Measurements from ENCODE around the gene TMEM272. TPM values are rescaled to one million over a fixed set of nuclear protein-coding genes. Genes with fewer than 3 reads are reported as not detected.

TMEM272 gene
- total and polyA plus RNA-seq, 2 donors (not counting 3 experiments of a cell fraction or from before 2014, with no cell fraction given), result not detected

DNA sequence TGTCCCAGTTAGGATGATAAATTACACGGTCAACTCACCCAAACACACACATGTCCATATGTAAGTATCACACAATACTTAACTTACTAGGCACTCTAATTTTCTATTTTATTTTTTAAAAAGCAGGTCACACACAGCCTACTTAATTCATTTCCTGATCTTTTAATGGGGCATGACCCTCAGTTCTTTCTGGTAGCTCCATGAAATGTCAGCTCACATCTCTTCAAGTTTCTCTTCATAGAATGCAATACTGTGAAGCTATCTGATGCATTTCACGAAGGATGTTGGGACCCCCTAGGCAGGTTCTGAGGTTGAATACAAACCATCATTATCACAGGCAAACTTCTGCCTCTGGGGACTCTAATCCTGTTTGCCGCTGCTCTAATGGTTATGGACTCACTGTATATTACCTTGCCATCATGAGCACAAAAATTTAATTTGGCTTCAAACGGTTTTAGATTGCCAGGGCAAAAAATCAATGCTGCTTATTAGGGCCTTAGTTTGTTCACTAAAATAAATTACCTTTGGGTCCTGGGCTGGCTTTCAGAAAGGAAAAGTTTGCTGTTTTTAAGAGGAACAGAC lies 24.9 kb downstream of the TMEM272 start:
- intact Hi-C loops (cut with micrococcal nuclease), result no loop called here
- peaks cover 14 to 27% of the 10 kb centered on the region in 2 experiments for H3K27me3 ChIP-seq (ENCODE audit: control insufficient read depth in 2 of 2, insufficient read depth in 2 of 2, low read length in 2 of 2)
- dilution Hi-C loops (cut with MboI; ENCODE audit: extremely low pct_ligation_motif_present, low sequenced_read_pairs), result no loop called here

More for the DNA sequence above, 24.9 kb downstream of the TMEM272 start:
- H4K20me1 ChIP-seq (replicated peaks; ENCODE audit: control insufficient read depth, extremely low read depth, insufficient read depth, low read length), result no peaks in the 10 kb centered on the region
- no peaks in the 10 kb centered on the region for H3K36me3 ChIP-seq (ENCODE audit: control insufficient read depth in 2 of 2, extremely low read depth in 1 of 2, insufficient read depth in 2 of 2, low read length in 2 of 2)
- BruUV-seq (replicated peaks), result no TSS peak
- FAIRE-seq, result no peak
- ChIA-PET POLR2A (no interaction called here), CTCF (no interaction called here)
- DNase-seq (ENCODE audit: low read depth, low spot score), result no peak
- no peak overlapping the region for H3K4me2 ChIP-seq (ENCODE audit: insufficient read depth, low read length)
- H2AFZ ChIP-seq (ENCODE audit: low read depth, low read length), result no peak overlapping the region
- TF ChIP-seq FOS (IDR thresholded peaks at IDR 0.05; ENCODE audit: borderline replicate concordance, insufficient read depth, low read length) (no peak), POLR2AphosphoS5 (IDR thresholded peaks at IDR 0.05; ENCODE audit: insufficient read depth, low read depth, low read length) (no peak), POLR2A (IDR thresholded peaks at IDR 0.05; ENCODE audit: low read depth, low read length) (no peak), GATA2 (IDR thresholded peaks at IDR 0.05; ENCODE audit: insufficient read depth, insufficient read length, low read depth, low read length) (no peak), JUN (IDR thresholded peaks at IDR 0.05; ENCODE audit: borderline replicate concordance, insufficient read depth, insufficient read length, low read depth) (no peak), EZH2 (IDR thresholded peaks at IDR 0.05; ENCODE audit: borderline replicate concordance, low read depth, low read length, severe bottlenecking) (no peak), MYC (IDR thresholded peaks at IDR 0.05; ENCODE audit: low read depth, low read length) (no peak)
- TF ChIP-seq, protein P1, sequence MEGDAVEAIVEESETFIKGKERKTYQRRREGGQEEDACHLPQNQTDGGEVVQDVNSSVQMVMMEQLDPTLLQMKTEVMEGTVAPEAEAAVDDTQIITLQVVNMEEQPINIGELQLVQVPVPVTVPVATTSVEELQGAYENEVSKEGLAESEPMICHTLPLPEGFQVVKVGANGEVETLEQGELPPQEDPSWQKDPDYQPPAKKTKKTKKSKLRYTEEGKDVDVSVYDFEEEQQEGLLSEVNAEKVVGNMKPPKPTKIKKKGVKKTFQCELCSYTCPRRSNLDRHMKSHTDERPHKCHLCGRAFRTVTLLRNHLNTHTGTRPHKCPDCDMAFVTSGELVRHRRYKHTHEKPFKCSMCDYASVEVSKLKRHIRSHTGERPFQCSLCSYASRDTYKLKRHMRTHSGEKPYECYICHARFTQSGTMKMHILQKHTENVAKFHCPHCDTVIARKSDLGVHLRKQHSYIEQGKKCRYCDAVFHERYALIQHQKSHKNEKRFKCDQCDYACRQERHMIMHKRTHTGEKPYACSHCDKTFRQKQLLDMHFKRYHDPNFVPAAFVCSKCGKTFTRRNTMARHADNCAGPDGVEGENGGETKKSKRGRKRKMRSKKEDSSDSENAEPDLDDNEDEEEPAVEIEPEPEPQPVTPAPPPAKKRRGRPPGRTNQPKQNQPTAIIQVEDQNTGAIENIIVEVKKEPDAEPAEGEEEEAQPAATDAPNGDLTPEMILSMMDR (IDR thresholded peaks at IDR 0.05; ENCODE audit: extremely low read depth in 1 of 2, insufficient read depth in 1 of 2, low read depth in 1 of 2, low read length in 2 of 2), result no peak
- TF ChIP-seq, protein P2, sequence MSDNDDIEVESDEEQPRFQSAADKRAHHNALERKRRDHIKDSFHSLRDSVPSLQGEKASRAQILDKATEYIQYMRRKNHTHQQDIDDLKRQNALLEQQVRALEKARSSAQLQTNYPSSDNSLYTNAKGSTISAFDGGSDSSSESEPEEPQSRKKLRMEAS (IDR thresholded peaks at IDR 0.05; ENCODE audit: insufficient read depth, insufficient read length), result no peak
- no peak overlapping the region for H3K27ac ChIP-seq (ENCODE audit: insufficient read depth, low read depth, low read length)
- H3K79me2 ChIP-seq (ENCODE audit: control insufficient read depth, insufficient read depth, low read length), result no peaks in the 10 kb centered on the region
- no peaks in the 10 kb centered on the region for H3K9me1 ChIP-seq (replicated peaks; ENCODE audit: control insufficient read depth, extremely low read depth, insufficient read depth, low read length)
- H3K9me3 ChIP-seq (replicated peaks; ENCODE audit: control insufficient read depth, insufficient read depth, low read length), result no peaks in the 10 kb centered on the region
- H3K4me1 ChIP-seq (ENCODE audit: control insufficient read depth, extremely low read depth, insufficient read depth, low read length), result no peaks in the 10 kb centered on the region
- H3K4me3 ChIP-seq (replicated peaks in 1 of 3; ENCODE audit: insufficient read depth in 1 of 3, low read depth in 1 of 3, low read length in 3 of 3), result no peak overlapping the region
- H3K9ac ChIP-seq (replicated peaks; ENCODE audit: extremely low read depth, insufficient read depth, low read length), result no peak overlapping the region

Measured in endothelial cell of umbilical vein (primary cell).